DND-41 (cell line): ENCODE measurements around the gene HPCAL1.

Source experiments
- ATAC-seq: fragments of 200-7000 bp; cut with Tn5 transposase; 3 replicates; pipeline ENCODE4 v1.9.1; 2021; ENCODE audit warnings: low read depth; ENCODE audit not compliant: insufficient read depth
- DNase-seq: peaks from one replicate; pipeline ENCODE4 v3.0.0-alpha.2; 2020
- H2AFZ ChIP-seq: 2 replicates; pipeline ENCODE4 v1.6.0; 2012; ENCODE audit warnings: low read depth, low read length
- H3K27ac ChIP-seq: 2 replicates; pipeline ENCODE4 v1.5.1; 2012; ENCODE audit warnings: low read length, inconsistent platforms
- H3K27me3 ChIP-seq: fragments of 200-600 bp; sonication (generic); 2 replicates; pipeline ENCODE4 v1.6.0; 2012; ENCODE audit warnings: low read length, mild to moderate bottlenecking, inconsistent platforms; ENCODE audit not compliant: insufficient read depth, poor library complexity
- H3K36me3 ChIP-seq: 2 replicates; pipeline ENCODE4 v1.5.1; 2012; ENCODE audit warnings: low read length, inconsistent platforms; ENCODE audit not compliant: insufficient read depth
- H3K4me1 ChIP-seq: 2 replicates; pipeline ENCODE4 v1.5.1; 2012; ENCODE audit warnings: mild to moderate bottlenecking, low read length; ENCODE audit not compliant: insufficient read depth
- H3K4me2 ChIP-seq: 2 replicates; pipeline ENCODE4 v1.6.0; 2012; ENCODE audit warnings: mild to moderate bottlenecking, moderate library complexity, low read length, inconsistent platforms; ENCODE audit not compliant: insufficient read depth
- H3K4me3 ChIP-seq, 2 experiments: fragments of 200-600 bp in 1 of 2; shearing (Covaris generic) in 1 of 2; 2 replicates each; pipeline ENCODE4 v1.5.1; 2012 to 2016; ENCODE audit warnings: inconsistent platforms in 2 of 2, low read length in 2 of 2, mild to moderate bottlenecking in 2 of 2, low read depth in 1 of 2, moderate library complexity in 1 of 2
- H3K79me2 ChIP-seq: 2 replicates; pipeline ENCODE4 v1.6.0; 2012; ENCODE audit warnings: low read length, inconsistent platforms; ENCODE audit not compliant: insufficient read depth
- H3K9ac ChIP-seq: 2 replicates; pipeline ENCODE4 v1.6.0; 2012; ENCODE audit warnings: low read depth, mild to moderate bottlenecking, inconsistent platforms, low read length, moderate library complexity
- H3K9me3 ChIP-seq: 2 replicates; pipeline ENCODE4 v1.5.1; 2012; ENCODE audit warnings: low read length, moderate library complexity, mild to moderate bottlenecking, inconsistent platforms; ENCODE audit not compliant: insufficient read depth, severe bottlenecking
- H4K20me1 ChIP-seq: 2 replicates; pipeline ENCODE4 v1.6.0; 2012; ENCODE audit warnings: low read length; ENCODE audit not compliant: insufficient read depth
- CTCF ChIP-seq: IDR thresholded peaks from 2 replicates; pipeline ENCODE4 v1.5.1; 2012; ENCODE audit warnings: borderline replicate concordance, low read length, moderate library complexity, mild to moderate bottlenecking; ENCODE audit not compliant: poor library complexity, severe bottlenecking; ENCODE audit errors: extremely low read depth
- EZH2 ChIP-seq: IDR thresholded peaks from 3 replicates; pipeline ENCODE4 v1.6.1; 2012; ENCODE audit warnings: borderline replicate concordance, low read depth, mild to moderate bottlenecking, moderate library complexity, low read length, inconsistent platforms; ENCODE audit not compliant: severe bottlenecking

HPCAL1 gene

GRCh38 chr2:10303694-10304378 is 1.1 kb downstream of the HPCAL1 start:
- Histone ChIP-seq H3K9me3 (no peaks in the 10 kb centered on the region), H4K20me1 (peaks cover 51% of the 10 kb centered on the region), H3K4me2 (peak overlapping the region; percentile 100), H3K27ac (no peak overlapping the region), H3K36me3 (no peaks in the 10 kb centered on the region), H3K9ac (peak overlapping the region; percentile 70), H3K4me1 (peaks cover 41% of the 10 kb centered on the region), H2AFZ (peak overlapping the region; percentile 34; the same call in 1 of the 2 replicates), H3K27me3 (peaks cover 25% of the 10 kb centered on the region), H3K79me2 (no peaks in the 10 kb centered on the region), H3K4me3 (peak overlapping the region; percentile 49 to 98; a peak in 3 of 4 replicates)
- DNase-seq, result peak; percentile 67
- peak; percentile 10 for TF ChIP-seq EZH2
- peak; percentile 41 for TF ChIP-seq CTCF
- peak; percentile 47 for ATAC-seq

GRCh38 chr2:10304458-10305253 is 2.0 kb downstream of the HPCAL1 start:
- TF ChIP-seq CTCF (no peak), EZH2 (no peak)
- Histone ChIP-seq H3K79me2 (no peaks in the 10 kb centered on the region), H3K36me3 (no peaks in the 10 kb centered on the region), H3K4me3 (peak overlapping the region in 1 of 2 experiments; percentile 98; a peak in 3 of 4 replicates), H3K27ac (no peak overlapping the region), H3K9ac (peak overlapping the region; percentile 70; the same call in 1 of the 2 replicates), H3K9me3 (no peaks in the 10 kb centered on the region), H3K27me3 (peaks cover 25% of the 10 kb centered on the region), H4K20me1 (peaks cover 56% of the 10 kb centered on the region), H3K4me2 (peak overlapping the region; percentile 100), H3K4me1 (peaks cover 41% of the 10 kb centered on the region), H2AFZ (no peak overlapping the region)
- ATAC-seq (no peak), DNase-seq (no peak)

- Histone ChIP-seq H3K4me3 (peak overlapping the region in 1 of 2 experiments; percentile 98; a peak in 1 of 4 replicates), H3K36me3 (no peaks in the 10 kb centered on the region), H3K4me2 (peak overlapping the region; percentile 100), H3K27me3 (peaks cover 25% of the 10 kb centered on the region), H3K9ac (peak overlapping the region; percentile 13; the same call in 1 of the 2 replicates), H3K79me2 (no peaks in the 10 kb centered on the region), H3K9me3 (no peaks in the 10 kb centered on the region), H3K4me1 (peaks cover 41% of the 10 kb centered on the region), H4K20me1 (peaks cover 60% of the 10 kb centered on the region), H2AFZ (no peak overlapping the region), H3K27ac (no peak overlapping the region)
- DNase-seq (peak; percentile 80), ATAC-seq (peak; percentile 69)
- no peak for TF ChIP-seq CTCF
- no peak for TF ChIP-seq EZH2
Observed at GRCh38 chr2:10305254-10305635, 2.5 kb downstream of the HPCAL1 start.
